Stimulated activated CD4-positive, alpha-beta T cell treated with anti-CD3 and anti-CD28 coated beads, Interleukin-4, amount 100 ng/mL, for 24 hours (primary cell): ENCODE results near the gene ELP4.

Source experiments
- DNase-seq: peaks from one replicate; pipeline ENCODE4 v3.0.0-alpha.2; 2020

The ELP4 gene

DNA sequence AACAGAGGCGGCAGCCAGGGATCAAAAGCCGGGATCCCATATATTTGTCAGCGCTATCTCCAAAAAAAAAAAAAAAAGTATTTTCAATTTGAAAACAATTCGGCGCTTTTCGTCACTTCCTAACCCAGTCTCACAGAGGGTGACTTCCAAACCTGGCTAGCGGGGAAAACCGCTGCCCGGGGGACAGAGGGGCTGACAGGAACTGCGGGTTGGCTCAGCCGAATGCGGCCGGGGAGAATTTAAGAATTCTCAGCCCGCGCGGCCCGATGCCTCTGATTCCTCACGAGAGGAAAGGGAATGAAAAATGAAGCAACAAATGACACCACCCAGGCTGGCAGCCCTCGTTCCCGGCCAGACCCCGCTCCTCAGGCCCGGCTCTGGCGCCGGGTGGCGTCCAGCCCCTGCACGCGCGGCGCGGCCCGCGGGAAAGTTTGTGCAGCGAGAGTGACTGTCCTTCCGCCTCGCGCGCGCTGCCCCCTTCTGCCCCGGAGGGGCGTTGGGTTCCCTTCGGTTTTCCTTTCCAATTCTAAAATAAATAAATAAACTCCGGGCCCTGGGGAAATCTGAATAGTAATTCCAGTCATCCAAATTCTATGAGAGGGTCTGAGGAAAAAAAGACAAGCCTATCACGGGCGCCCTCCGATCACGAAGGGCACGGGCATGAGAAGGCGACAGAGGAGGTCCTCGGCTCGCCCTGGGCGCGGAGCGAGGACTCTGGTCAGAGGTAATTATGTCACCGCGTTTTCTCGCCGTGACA lies 306.3 kb downstream of the ELP4 start:
- no peak for DNase-seq

DNA sequence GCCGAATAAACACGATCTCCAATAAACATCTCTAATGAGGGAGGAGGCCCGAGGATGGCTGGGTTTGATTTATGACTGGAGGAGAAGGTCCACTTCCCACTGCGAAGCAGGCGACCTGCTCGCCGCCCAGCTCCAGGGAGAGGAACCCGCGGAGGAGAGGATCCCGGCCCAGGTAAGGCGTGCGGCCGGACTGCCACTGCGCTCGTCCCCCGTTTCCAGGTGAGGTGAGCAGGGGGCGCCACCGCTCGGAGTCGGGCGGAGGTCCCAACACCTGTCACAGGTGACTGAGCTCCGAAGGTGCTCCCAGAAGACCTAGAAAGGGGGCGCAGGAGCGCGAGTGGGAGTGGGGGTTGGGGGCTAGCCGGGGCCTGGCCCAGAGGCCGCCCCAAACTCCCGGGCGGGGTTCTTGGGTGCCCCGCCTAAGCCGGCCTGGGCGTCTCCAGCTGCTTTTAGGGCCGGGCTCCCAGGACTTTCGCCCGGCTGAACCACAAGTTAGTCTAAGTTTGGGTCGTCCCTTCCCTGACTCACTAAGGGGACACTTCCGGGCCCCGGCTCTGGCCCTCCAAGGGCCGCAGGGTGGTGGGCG lies 307.0 kb downstream of the ELP4 start:
- no peak for DNase-seq

DNA sequence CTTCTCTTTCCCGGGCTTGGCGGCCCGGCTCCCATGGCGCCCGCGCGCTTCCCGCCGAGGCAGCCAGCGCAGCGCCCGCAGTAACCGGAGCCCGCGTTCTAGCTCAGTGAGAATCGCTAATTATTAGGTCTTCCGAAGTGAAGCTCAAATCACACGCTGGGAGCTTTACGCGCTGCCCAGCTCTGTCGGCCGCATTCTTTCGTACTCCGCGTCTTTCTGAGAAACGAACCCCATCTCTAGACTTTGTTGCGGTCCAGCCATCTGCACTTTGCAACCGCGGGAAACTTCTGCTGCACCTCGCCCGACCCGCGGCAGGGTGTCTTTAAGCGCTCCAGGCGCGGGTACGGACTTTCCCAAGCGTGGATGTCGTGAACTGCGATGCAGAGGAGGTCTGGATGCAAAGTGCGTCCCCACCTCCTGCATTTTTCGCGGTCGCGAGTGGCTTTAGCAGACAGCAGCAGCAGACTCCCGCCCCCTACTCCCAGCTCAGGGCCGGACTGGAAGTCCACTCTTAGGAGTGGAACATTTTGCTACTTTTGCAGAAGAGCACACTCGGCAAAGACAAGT lies 307.6 kb downstream of the ELP4 start:
- no peak for DNase-seq

DNA sequence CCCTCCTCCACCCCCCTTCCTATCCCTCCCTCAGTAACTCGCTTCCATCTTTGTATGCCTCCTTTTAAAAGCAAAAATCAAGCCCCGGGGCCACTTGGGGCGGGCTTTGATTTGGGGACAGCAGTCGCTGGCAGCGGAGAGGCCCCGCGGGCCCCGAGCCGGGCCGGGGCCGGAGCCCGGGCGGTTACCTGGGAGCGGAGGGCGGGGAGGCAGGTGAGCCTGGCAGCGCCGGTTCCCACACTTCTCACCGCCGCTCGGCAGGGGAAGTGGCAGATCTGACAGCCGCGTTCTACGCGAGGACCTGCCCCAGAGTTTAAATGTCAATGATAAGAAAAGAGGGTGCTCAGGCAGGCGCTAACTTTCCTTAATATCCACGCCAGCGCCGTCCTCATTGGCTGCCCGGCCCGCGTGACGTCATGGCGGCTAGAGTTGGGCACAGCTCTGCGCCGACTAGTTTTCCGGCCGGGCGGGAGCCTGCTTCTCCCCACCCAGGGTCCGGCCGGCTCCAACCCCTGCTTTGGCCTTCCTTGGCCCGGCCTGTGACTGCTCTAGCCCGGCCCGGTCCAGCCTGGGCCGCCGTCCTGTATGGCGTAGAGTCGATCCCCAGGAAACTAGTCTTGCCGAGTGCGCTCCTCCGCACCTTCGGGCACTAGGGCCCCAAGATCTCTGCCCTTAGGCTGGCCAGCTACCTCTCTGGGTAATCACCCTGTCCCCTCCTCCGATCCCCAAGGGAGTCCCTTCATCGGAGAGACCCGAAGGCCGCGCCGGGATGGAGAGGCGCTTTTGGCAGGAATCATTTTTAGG lies 308.3 kb downstream of the ELP4 start:
- DNase-seq: no peak

DNA sequence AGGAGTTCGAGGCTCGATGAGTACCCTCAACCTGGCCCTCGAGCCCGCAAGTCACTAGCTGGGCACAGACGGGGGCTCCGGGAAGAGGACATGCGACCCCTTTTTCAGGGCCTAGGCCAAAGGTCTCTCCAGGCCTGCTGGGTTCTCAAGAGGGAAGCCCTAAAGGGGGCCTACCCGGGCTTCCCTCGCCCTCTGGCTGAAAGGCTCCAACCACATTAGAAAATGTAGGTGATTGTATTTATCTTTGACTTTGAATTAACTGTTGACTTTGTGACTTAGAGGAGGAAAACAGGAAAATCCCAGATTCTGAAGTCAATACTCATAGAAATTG lies 308.8 kb downstream of the ELP4 start:
- DNase-seq: no peak

DNA sequence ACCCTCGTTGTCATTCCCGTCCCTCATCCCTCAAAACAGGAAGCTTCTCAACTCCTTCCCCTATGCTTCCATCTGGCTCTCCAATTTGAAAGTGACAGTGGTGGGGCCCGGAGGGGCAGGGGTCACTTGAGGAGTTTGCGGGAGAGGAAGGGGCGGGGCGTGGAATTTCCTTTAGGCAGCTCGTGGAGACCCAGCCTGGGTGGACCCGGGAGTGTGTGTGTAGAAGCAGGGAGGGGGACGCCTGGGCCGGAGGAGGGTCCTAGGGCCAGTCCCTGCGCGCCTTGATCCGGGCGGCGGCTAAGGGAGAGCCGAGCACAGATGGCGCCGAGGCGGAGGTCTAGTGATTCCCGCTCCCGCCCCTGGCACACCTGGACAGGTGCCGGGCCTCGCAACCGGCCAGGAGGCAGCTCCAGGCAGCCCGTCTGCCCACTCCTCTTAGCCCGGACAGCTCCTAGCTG lies 309.3 kb downstream of the ELP4 start:
- DNase-seq: no peak

DNA sequence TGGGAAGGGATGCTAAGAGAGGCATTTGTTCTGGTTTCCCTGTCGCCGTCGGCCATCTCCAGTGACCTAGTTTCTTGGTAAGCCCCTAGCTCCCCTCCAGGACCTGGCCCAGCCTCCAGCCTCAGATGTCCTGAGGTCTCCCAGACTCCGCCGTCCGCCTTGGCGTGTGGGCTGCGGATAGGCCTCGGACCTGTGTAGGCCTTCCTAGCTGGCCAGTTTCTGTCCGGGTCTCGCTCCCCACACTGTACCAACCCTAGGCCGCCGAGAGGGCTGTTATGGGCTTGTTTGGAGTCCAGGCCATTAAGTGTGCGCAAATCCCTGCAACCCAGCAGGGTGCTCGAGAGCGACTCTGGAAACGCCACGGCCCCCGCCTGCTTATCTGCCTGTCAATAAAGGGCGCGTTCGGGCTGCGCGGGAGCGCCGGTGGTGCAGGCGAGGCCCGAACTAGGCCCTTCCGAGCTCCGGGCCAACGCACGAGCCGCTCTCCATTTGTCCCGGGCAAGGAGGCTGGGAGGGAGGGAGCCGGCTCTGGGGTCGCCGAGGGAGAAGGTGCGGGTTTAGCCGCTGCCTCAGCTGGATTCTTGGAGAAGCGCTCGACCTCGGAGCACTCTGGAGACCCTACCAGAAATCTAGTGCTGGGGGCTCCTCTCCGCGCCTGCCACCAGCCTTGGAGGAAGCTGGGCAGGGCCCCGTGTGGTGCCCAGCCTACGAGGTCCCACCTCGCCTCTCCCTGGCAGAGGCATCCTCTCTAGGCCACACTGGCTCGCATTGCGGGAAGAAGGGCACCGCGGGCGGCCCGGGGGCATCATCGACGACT lies 310.3 kb downstream of the ELP4 start:
- no peak for DNase-seq

DNA sequence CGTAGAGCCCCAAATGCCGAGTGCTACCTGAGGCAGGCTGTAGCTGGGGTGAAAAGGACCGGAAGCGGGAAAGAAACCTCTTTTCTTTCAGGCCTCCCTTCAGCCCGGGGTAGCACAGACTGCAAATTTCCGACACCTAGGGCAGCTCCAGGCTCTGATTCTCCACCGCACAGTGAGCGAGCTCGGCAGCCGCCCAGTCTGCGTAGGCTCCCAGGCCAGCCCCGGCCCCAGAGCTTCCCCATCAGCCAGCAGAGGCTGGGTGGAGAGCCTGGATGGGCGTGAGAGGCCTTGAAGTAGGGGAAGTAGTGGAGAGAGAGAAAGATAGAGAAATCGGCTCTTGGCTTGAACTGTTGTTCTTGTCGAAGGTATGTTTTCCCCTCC lies 310.9 kb downstream of the ELP4 start:
- no peak for DNase-seq

DNA sequence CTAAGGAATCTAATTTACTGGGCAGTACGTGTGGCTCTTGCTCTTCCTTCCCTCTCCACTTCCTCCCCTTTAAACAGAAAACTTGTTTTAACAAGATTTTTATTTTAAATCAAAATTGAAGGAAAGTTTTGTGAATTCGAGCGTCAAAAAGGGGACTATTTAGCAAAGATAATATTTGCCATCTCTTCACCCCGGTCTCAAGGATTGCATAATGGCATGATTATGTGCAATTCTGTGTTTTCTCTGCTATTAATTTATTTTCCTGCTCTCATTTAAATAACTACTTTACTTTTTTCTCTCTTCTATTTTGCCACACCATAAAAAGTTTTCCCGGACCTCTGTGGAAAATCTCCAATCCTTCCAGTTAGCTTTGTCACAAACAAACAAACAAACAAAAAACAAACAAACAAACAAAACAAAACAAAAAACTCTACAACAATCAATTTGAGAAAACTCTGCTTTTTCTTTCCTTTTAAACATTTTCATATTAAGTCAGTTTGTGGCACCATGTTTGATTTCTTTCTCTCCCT lies 311.7 kb downstream of the ELP4 start:
- no peak for DNase-seq

DNA sequence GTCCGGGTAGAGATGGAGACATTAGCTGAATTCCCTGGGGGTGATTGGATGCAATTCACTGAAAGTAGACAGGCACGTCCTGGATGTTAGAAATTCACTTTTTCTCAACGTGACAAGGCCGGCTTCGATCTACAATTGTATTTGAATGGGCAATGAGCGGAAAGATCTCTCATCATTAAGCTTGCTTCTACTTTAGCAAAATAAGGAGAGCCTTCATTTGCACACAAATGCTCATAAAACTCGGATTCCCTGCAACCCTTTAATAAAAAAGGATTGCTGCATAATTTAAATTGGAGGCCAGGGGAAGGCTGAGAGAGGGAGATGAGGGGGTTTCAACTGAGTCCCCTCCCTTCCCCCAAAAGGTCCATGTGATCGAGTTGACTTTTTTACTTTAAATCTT lies 312.2 kb downstream of the ELP4 start:
- DNase-seq: no peak

DNA sequence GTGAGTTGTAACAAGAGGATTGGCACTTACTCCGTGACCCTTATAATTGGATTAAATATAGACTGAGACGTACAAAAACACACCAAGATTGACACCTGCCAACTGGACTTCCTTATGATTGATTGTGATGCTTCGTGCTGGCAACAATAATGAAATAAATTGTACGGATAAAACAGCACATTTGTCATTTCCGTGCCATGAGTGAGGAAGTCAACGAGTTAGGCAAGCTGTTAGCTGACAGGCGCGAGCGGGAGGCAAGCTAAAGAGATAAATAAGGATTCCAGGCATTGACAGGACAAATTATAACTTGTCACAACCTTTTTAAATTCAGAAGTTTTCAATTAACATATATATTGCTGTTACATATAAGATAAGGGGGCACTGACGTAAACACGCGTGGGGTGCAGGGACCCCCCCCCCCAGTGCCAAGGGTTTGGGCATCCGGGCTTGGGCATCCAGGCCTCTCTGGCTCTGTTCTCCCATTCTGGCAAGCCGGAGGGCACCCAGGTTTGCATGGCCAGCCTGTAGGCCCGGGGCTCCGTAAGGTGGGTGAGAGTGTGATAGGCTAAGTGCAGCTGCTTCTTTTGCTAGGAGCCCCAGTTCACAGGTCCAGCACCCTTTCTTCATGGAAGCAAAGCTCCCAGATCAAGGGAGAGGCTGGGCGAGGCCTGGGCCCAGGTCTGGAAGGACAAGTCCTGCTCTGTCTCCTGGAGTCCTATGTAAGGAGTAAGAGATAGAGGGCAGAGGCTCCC lies 312.8 kb downstream of the ELP4 start:
- no peak for DNase-seq

DNA sequence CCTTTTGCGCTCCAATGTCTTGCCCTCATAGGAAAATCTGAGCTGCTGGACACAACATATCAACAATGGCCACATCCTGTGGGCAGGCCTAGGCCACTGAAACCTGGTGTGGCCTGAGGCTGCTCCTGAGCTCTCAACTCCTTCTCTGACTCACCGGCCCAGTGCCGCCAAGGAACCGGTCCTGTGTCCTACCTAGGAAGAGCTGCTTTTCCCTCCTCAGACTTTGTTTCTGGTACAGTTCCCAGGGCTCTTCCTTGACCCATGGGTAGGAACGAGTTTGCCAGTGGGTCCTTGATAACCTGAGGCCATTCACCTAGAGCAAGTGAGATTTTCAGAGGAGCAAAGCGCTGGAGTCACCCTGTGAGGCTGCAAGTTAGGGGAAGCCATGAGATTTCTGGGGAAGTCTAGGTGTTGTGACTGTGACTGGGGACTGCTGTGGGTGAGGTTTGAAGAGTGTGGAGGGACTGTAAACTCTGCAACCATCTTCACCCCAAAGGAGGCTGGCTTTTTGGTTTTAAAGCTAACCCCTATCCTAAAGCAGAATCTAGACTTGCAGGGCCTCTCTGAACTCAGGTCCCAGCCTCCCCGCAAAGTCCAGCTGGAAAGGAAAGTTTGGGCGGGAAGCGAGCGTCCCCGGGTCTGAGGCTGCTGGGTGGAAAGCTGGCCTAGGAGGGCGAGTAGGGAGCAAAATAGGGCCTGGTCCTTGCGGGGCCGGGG lies 313.5 kb downstream of the ELP4 start:
- DNase-seq: no peak

DNA sequence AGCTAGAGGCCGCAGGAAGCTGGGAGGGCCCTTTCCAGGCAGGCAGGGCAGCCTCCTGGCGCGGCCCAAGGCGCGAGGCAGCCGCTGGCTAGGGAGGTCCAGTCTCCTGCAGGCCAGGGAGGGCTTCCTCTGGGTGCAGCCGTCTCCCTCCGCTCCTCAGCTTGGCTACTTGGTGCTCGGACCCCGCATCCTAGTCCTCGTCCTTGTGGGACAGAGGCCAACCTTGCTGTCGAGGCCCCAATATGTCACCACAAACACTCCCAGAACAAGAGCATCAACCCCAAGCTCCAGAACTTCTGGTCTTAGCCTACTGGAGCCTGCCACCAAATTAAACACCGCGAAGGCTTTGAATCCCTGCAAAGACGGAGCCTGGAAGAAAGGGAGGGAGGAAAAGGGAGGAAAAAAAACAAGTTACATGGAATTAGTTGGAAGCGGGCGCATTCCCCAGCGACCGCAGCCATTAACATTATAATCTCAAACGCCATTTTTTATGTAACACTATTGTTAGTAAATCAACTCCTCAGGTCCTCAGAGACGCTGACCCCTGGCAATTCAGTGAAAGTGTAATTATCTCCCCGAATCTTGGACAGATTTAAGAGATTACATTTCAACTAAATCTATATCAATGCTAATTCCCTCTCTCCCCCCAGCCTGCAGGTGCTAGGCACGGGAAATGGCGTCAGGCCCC lies 314.2 kb downstream of the ELP4 start:
- DNase-seq: no peak

DNA sequence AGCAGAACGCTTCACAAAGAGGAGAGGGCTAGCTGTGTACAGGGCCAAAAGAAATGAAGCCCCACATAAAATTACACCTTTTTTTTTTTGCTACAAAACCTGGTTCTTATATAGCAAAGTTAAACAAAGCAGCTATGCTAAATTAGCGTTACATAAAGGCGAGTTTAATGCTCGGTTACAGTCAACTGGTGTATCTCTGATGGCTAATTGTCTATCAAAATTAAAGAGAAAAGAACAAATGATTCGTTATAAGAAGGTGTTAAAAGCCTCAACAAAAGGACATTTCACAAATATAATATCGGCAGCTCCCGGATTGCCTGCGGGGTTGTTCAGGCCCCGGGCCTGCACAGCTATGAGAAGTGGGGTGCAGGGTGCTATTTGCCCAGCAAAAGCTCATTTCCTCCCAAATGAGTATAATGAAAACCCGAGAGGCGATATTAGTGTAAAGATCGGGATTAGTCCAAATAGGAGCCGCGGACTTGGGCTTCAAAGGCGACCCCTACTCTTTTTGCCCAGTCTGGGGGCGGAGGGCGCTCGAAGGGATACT lies 314.8 kb downstream of the ELP4 start:
- no peak for DNase-seq

DNA sequence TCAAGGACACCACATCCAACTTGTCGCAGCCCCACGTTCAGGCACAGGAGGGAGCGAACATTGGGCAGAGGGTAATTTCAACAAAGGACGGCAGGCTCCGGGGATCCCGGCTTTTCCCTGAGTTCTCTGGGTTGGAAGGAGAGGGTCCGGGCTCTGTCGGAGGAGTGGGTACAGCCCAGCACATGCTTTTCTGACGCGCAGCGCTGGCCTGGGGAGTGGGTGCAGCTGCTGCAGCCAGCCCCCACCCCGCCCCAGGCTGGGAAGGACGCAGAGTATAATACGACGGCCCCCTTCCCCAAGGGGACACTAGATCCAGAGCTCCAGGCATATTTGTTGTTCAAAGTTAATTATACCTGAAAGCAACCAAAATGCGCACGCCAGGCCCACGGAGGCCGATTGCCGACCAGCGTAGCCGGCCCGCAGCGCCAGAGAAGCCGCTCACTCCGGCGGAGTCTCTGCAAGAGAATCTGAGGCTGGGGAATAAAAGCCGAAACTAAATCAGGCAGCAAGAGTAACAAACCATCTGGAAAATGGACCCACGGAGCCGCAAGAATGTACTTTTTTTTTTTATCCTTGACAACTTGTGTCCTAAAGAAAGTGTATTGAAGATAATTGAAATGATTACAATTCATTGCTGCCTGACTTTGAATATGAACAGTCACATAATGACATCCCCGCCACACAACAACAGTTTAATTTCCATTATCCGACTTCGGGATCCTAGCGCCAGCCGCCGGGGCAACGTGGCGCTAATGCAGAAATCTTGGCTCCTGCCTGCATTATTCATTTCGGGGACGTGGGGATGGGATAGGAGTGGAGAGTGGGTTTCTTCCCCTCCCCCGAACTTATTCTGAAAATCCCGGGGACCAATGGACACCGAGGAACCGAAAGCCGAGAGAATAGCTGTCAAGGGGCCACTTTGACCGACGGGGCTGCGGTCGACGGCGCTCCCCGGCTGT lies 315.6 kb downstream of the ELP4 start:
- no peak for DNase-seq

DNA sequence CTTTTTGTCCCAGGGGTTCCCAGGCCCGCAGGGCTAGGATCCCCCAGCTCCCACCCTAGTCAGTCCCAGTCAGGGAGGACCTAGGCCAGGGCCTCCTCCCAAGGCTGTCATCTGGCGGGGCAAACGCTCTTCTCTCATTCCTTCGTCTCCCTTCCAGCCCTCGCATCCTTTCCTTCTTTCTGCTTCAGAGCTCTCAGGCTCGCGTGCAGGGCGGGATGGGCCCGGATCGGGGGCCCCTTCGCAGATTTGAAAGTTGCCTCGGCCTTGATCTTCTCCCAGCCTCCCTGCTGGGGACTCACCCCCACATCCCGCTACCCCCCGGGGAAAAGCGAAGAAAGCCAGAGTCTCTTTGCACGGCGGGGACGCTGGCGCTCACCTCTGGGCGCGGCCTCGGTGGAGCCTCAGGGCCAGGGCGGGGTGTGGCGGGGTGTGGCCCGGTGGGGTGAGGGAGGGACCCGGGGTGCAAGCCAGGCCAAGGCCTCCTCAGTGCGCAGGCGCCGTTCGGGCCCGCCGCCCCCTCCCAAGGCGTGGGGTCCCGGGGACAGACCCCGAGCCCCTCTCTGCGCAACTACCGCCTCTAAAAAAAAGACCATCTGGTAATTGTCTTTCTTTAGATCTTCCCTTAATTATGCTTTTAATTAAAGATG lies 316.4 kb downstream of the ELP4 start:
- DNase-seq: no peak

DNA sequence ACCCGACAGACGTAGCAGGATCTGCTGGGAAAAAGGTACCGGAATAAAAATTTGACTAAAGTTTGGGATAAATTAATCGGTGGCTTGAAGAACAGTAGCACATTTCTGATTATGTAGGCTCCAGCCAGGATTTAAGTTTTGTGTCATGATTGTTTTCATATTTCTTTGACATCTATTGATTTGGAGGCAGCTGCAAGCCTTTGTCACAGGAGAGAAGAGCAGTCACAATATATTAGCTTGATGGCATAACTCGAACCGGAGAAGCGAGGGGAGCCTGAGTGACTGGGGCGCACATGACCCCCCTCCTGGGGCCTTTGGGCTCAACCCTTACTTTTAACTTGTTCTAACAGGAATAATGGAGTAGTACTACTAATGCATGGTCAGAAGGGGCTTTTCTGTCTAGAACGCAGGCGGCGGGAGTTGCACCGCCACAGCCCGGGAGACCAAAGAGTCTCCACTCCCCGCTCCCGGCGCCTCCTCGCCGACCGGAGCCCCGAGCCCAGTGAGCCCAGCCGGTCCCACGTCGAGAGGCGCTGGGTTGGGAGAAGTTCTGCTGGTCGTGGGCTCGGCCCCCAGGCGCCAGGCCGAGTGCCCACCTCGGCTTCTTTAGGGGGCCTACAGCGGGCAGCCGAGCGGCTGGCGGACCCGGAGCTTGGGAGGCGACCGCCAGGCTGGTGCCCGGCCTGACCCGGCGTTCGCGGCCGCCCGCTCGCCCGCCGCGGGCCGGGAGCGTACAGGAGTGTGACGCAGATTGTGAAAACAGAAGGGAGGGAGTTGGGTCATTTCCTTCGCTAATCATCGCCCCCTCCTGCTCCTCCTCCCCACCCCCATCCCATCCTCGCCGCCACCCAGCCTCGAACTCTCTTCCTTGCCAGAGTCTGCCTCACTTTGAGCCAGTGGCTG lies 317.2 kb downstream of the ELP4 start:
- DNase-seq: no peak
